ENCODE data around the gene PRKCE. TPM values are rescaled to one million over a fixed set of nuclear protein-coding genes. Genes with fewer than 3 reads are reported as not detected.

Gene PRKCE
- total RNA-seq, 1 experiment from 2014 or later = 30.2 TPM

- peak; percentile 99 for DNase-seq (ENCODE audit: low read depth)
Measured at GRCh38 chr2:46164529-46165301, 513.2 kb downstream of the PRKCE start.

GRCh38 chr2:46165916-46166315 lies 514.4 kb downstream of the PRKCE start:
- DNase-seq (ENCODE audit: low read depth) = no peak

- peak; percentile 17 for DNase-seq (ENCODE audit: low read depth)
Measured at GRCh38 chr2:46167406-46167805, 515.9 kb downstream of the PRKCE start.

GRCh38 chr2:46167924-46168323 lies 516.4 kb downstream of the PRKCE start:
- DNase-seq (ENCODE audit: low read depth) = no peak

GRCh38 chr2:46169467-46169866 lies 518.0 kb downstream of the PRKCE start:
- no peak for DNase-seq (ENCODE audit: low read depth)

- no peak for DNase-seq (ENCODE audit: low read depth)
Measured at GRCh38 chr2:46170026-46170425, 518.6 kb downstream of the PRKCE start.

- peak; percentile 42 for DNase-seq (ENCODE audit: low read depth)
Measured at GRCh38 chr2:46170611-46171350, 519.3 kb downstream of the PRKCE start.

- DNase-seq (ENCODE audit: low read depth) = peak; percentile 95
Measured at GRCh38 chr2:46171411-46171953, 520.0 kb downstream of the PRKCE start.

GRCh38 chr2:46171996-46172546 lies 520.6 kb downstream of the PRKCE start:
- peak; percentile 51 for DNase-seq (ENCODE audit: low read depth)

GRCh38 chr2:46173030-46173429 lies 521.6 kb downstream of the PRKCE start:
- no peak for DNase-seq (ENCODE audit: low read depth)

- DNase-seq (ENCODE audit: low read depth) = no peak
Measured at GRCh38 chr2:46173636-46174250, 522.3 kb downstream of the PRKCE start.

- DNase-seq (ENCODE audit: low read depth) = no peak
Measured at GRCh38 chr2:46174345-46175170, 523.1 kb downstream of the PRKCE start.

- DNase-seq (ENCODE audit: low read depth) = peak; percentile 46
Measured at GRCh38 chr2:46175419-46175818, 523.9 kb downstream of the PRKCE start.

- DNase-seq (ENCODE audit: low read depth) = peak; percentile 38
Measured at GRCh38 chr2:46177461-46178089, 526.1 kb downstream of the PRKCE start.

GRCh38 chr2:46179037-46179621 lies 527.7 kb downstream of the PRKCE start:
- DNase-seq (ENCODE audit: low read depth) = peak; percentile 90

- no peak for DNase-seq (ENCODE audit: low read depth)
Measured at GRCh38 chr2:46180189-46180588, 528.7 kb downstream of the PRKCE start.

GRCh38 chr2:46181306-46181705 lies 529.8 kb downstream of the PRKCE start:
- no peak for DNase-seq (ENCODE audit: low read depth)

- no peak for DNase-seq (ENCODE audit: low read depth)
Measured at GRCh38 chr2:46181789-46182530, 530.5 kb downstream of the PRKCE start.

- DNase-seq (ENCODE audit: low read depth) = no peak
Measured at GRCh38 chr2:46183426-46183825, 532.0 kb downstream of the PRKCE start.

Measured in RPMI7951 (cell line).